Erythroblast (primary cell): ENCODE measurements around the gene COMMD8.

Source experiments
- GATA1 ChIP-seq: IDR thresholded peaks from 2 replicates; pipeline ENCODE4 v1.6.1; 2011; ENCODE audit warnings: low read depth, mild to moderate bottlenecking, control low read depth, low read length, moderate library complexity
- POLR2A ChIP-seq: IDR thresholded peaks from 2 replicates; pipeline ENCODE4 v1.6.1; 2011; ENCODE audit warnings: mild to moderate bottlenecking, low read length

GRCh38 chr4:47505666-47506065 lies 42.2 kb upstream of the COMMD8 start:
- TF ChIP-seq POLR2A (no peak), GATA1 (no peak)
